HUES64 (cell line): Measurements from ENCODE around the gene SNAPIN.
A peak's percentile ranks its signal among the peaks of the same experiment; 100 is the strongest.

Source experiments
- H3K27ac ChIP-seq: 2 replicates; pipeline ENCODE4 v1.7.0; 2013; ENCODE audit warnings: low read depth, low read length, inconsistent platforms
- H3K27me3 ChIP-seq: 2 replicates; pipeline ENCODE4 v1.6.1; 2013; ENCODE audit warnings: mild to moderate bottlenecking, low read length; ENCODE audit not compliant: insufficient read depth
- H3K36me3 ChIP-seq: 2 replicates; pipeline ENCODE4 v1.6.1; 2013; ENCODE audit warnings: mild to moderate bottlenecking, low read length; ENCODE audit not compliant: insufficient read depth
- H3K4me1 ChIP-seq: 2 replicates; pipeline ENCODE4 v1.6.1; 2013; ENCODE audit warnings: mild to moderate bottlenecking, low read length, moderate library complexity; ENCODE audit not compliant: insufficient read depth
- H3K4me3 ChIP-seq: 2 replicates; pipeline ENCODE4 v1.5.1; 2013; ENCODE audit warnings: mild to moderate bottlenecking, low read length, moderate library complexity
- H3K9ac ChIP-seq: 2 replicates; pipeline ENCODE4 v1.6.1; 2013; ENCODE audit warnings: mild to moderate bottlenecking, low read depth, low read length
- H3K9me3 ChIP-seq: 2 replicates; pipeline ENCODE4 v1.6.1; 2013; ENCODE audit warnings: low read depth, low read length; ENCODE audit not compliant: insufficient read depth
- WGBS: fragments of 150-250, 120-280 bp; methylation state at CpG from one replicate; pipeline ENCODE4 v1.1.7; 2013; ENCODE audit warnings: missing lambda C conversion rate; 5-methylcytosine and 5-hydroxymethylcytosine counted together

Gene SNAPIN

DNA sequence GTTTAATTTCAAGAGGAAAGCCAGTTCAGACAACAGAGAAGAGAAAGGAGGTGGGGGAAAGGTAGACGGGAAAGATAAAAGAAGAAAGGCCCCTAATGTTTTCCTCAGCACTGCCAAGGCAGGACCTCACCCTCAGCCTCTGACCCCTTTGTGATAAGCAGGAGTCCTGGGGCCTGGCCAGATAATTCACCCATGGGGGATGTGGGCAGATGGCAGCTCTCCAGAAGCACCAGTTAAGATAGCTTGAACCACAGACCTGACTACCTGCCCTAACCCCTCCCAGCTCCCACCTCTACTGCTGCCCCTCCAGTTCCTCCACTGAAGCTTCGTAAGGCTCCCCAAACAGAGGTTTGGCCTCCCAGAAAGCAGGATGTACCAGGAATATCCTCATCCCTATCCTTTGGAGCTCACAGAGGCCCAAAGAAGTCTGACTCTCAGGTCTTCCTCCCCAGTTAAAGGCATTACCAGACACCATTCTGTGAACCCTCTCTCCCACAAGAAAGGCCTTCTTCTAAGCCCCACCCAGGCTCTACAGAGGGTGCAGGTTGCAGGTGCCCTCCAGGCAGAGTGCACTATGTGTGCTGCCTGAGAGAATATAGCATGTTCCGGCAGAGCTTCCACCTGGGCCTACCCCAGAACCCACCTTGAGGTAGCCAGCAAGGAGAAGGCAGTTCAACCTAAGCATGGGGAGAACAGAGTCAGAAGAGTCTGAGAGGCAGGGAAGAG is 9.2 kb upstream of the SNAPIN start:
- WGBS = 55% methylated on average over 3 of the region's 3 CpGs
- H3K4me3 ChIP-seq = no peak overlapping the region
- H3K9ac ChIP-seq = no peak overlapping the region
- no peak overlapping the region for H3K27ac ChIP-seq
- peaks cover 25% of the 10 kb centered on the region for H3K36me3 ChIP-seq
- H3K9me3 ChIP-seq = no peaks in the 10 kb centered on the region
- H3K4me1 ChIP-seq = no peaks in the 10 kb centered on the region
- no peaks in the 10 kb centered on the region for H3K27me3 ChIP-seq

DNA sequence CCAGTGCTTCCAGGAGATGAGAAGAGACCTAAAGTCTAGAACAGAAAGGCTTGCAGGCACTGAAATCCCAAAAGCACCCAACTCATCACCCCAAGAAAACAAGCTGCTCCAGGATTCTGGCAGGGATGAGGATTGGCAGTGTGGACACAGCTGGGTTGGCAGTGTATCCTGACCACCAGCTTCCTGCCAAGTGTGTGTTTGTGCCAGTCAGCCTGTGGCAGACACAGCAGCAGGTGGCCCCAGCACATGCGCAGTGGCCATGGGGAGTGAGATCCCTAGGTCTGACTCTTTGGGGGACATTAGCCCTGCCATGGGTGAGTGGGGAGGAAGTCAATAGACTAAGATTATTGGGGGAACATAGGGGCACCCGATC is 8.7 kb upstream of the SNAPIN start:
- Histone ChIP-seq H3K27ac (no peak overlapping the region), H3K9ac (no peak overlapping the region), H3K36me3 (peaks cover 19% of the 10 kb centered on the region), H3K4me3 (no peak overlapping the region), H3K9me3 (no peaks in the 10 kb centered on the region), H3K27me3 (no peaks in the 10 kb centered on the region), H3K4me1 (no peaks in the 10 kb centered on the region)
- 92% methylated on average over 2 of the region's 2 CpGs for WGBS

DNA sequence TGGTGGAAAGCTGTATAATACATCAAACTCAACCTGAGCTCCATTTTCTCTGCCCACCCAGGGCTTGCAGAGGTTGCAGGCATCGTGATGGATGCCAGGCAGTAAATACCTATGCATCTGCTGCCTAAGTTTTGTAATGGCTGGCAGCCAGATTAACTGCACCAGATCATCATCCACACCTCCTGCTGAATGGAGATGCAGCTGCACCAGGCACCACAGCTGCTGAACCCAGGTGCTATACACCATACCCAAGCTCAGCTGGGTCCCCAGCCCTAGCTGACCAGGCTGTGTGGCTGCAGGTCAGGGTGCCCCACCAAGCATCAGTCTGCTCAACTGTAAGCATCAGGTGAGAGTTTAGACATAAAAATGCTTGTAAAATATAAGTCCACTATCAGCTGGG is 6.7 kb upstream of the SNAPIN start:
- Histone ChIP-seq H3K9ac (no peak overlapping the region), H3K36me3 (peaks cover under 1% of the 10 kb centered on the region), H3K27me3 (no peaks in the 10 kb centered on the region), H3K4me3 (no peak overlapping the region), H3K4me1 (no peaks in the 10 kb centered on the region), H3K9me3 (no peaks in the 10 kb centered on the region), H3K27ac (no peak overlapping the region)
- 93% methylated on average over 1 of the region's 1 CpG for WGBS

DNA sequence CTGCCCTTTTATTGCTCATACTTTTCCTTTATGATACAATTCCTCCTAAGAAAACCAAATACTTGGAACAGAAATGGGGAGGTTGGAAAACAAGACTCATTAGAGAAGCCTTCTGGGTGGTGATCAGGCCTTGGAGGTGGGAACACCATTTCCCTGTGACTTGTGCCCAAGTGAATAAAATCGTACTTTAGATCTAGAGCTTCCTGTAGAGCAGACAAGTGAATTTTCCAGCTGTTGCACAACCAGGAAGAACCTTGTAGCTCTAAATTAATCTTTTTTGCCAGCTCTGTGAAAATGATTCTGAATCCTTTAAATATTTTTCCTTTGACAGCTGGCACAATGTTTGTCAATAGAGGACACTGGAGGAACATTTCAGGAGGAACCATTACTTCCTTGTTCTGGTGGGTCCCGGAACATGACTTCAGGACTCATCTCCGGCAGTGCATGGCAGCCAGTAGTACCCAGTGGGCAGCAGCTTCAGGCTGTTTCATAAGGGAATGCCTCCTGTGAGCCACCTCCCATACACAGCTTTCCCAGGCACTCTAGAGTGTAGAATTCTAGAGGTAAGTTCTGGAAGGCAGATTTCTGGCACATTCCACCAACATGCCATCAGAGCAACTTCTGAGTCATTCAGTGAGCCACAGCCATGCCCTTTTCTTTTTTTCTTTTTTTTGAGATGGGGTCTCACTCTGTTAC is 5.5 kb upstream of the SNAPIN start:
- 89% methylated on average over 3 of the region's 3 CpGs for WGBS
- Histone ChIP-seq H3K9ac (no peak overlapping the region), H3K4me1 (no peaks in the 10 kb centered on the region), H3K9me3 (no peaks in the 10 kb centered on the region), H3K27ac (no peak overlapping the region), H3K36me3 (no peaks in the 10 kb centered on the region), H3K4me3 (no peak overlapping the region), H3K27me3 (no peaks in the 10 kb centered on the region)

GRCh38 chr1:153655333-153655732 is 3.2 kb upstream of the SNAPIN start:
- Histone ChIP-seq H3K9me3 (no peaks in the 10 kb centered on the region), H3K9ac (no peak overlapping the region), H3K4me1 (peaks cover 5% of the 10 kb centered on the region; the same call in 1 of the 2 replicates), H3K27ac (no peak overlapping the region), H3K4me3 (no peak overlapping the region), H3K36me3 (no peaks in the 10 kb centered on the region), H3K27me3 (no peaks in the 10 kb centered on the region)
- WGBS = 97% methylated on average over 3 of the region's 3 CpGs

GRCh38 chr1:153659175-153659534 is 652 bp downstream of the SNAPIN start:
- peaks cover 37% of the 10 kb centered on the region for H3K36me3 ChIP-seq
- peak overlapping the region; percentile 89 for H3K9ac ChIP-seq
- H3K27me3 ChIP-seq = no peaks in the 10 kb centered on the region
- H3K9me3 ChIP-seq = no peaks in the 10 kb centered on the region
- H3K27ac ChIP-seq = no peak overlapping the region
- peaks cover 5% of the 10 kb centered on the region; the same call in 1 of the 2 replicates for H3K4me1 ChIP-seq
- peak overlapping the region; percentile 89 for H3K4me3 ChIP-seq
- WGBS = 47% methylated on average over 8 of the region's 8 CpGs

GRCh38 chr1:153659656-153660055 is 1.2 kb downstream of the SNAPIN start:
- Histone ChIP-seq H3K4me3 (peak overlapping the region; percentile 89), H3K27ac (no peak overlapping the region), H3K36me3 (peaks cover 42% of the 10 kb centered on the region), H3K9ac (no peak overlapping the region), H3K27me3 (no peaks in the 10 kb centered on the region), H3K9me3 (no peaks in the 10 kb centered on the region), H3K4me1 (peaks cover 5% of the 10 kb centered on the region; the same call in 1 of the 2 replicates)
- 82% methylated on average over 8 of the region's 9 CpGs for WGBS

DNA sequence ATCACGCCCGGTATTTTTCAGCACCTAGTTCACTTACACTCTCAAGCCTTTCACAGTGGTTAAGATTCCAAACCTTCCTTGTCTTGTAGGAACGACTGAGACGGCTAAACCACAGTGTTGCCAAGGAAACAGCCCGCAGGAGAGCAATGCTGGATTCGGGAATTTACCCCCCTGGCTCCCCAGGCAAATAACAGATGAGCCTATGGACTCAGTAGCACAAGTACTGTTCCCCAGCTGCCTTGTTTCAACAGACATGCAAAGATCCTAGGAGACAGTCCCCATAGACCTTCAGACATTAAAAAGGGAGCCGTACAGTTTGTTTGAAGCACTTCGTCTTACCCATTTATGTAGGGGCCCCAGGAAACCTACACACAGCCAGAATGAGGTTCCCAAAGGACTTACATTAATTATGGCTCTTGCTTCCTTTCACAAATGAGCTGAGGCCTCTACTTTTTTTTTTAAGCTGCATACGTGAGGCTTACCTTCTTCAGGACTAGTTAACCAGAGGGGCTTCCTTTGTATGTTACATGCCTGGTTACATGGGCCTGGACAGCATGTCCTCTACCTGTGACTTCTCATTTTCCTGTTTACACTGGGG is 2.7 kb downstream of the SNAPIN start:
- H3K27ac ChIP-seq = peak overlapping the region; percentile 6; the same call in 1 of the 2 replicates
- peaks cover 5% of the 10 kb centered on the region; the same call in 1 of the 2 replicates for H3K4me1 ChIP-seq
- no peaks in the 10 kb centered on the region for H3K27me3 ChIP-seq
- H3K9me3 ChIP-seq = no peaks in the 10 kb centered on the region
- H3K9ac ChIP-seq = no peak overlapping the region
- peaks cover 57% of the 10 kb centered on the region for H3K36me3 ChIP-seq
- no peak overlapping the region for H3K4me3 ChIP-seq
- WGBS = 78% methylated on average over 9 of the region's 9 CpGs

DNA sequence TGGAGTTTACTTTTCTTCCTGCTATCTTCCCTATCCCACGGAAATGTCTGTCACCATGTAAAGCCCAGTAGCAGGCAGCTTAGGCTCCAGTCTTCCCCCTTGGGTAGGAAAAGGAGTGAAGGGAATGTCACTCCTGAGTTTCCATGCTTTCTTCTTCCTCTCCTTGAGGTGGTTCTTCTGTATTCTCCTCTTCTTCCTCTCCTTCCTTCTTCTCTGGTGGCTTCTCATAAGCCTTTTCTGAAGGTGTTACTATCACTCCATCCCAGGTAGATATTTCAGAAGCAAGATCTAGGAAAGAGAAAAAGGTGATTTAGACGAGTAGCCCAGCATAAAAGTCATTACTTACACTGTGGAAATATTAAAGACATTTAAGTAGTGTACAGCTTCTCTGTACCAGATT is 3.8 kb downstream of the SNAPIN start:
- no peaks in the 10 kb centered on the region for H3K27me3 ChIP-seq
- no peaks in the 10 kb centered on the region for H3K9me3 ChIP-seq
- peaks cover 68% of the 10 kb centered on the region for H3K36me3 ChIP-seq
- H3K4me3 ChIP-seq = no peak overlapping the region
- WGBS = 88% methylated on average over 1 of the region's 2 CpGs
- H3K4me1 ChIP-seq = peaks cover 5% of the 10 kb centered on the region; the same call in 1 of the 2 replicates
- H3K27ac ChIP-seq = no peak overlapping the region
- no peak overlapping the region for H3K9ac ChIP-seq

DNA sequence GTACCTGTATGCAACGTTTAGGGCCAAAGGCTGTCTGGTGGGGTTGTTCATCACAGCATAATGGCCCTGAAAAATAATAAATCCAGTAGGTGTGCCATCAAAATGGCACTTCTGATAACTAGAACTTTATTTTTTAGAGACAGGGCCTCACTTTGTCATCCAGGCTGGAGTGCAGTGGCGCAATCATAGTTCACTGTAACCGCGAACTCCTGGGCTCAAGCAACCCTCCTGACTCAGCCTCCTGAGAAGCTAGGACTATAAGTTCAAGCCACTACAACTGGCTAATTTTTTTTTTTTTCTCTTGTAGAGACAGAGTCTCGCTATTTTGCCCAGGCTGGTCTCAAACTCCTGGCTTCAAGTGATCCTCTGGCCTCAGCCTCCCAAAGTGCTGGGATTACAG is 4.7 kb downstream of the SNAPIN start:
- 98% methylated on average over 5 of the region's 5 CpGs for WGBS
- Histone ChIP-seq H3K4me1 (peaks cover 5% of the 10 kb centered on the region; the same call in 1 of the 2 replicates), H3K9ac (no peak overlapping the region), H3K4me3 (no peak overlapping the region), H3K27me3 (no peaks in the 10 kb centered on the region), H3K36me3 (peaks cover 77% of the 10 kb centered on the region), H3K27ac (no peak overlapping the region), H3K9me3 (no peaks in the 10 kb centered on the region)

GRCh38 chr1:153667439-153667838 is 8.9 kb downstream of the SNAPIN start:
- peaks cover 75% of the 10 kb centered on the region for H3K36me3 ChIP-seq

More at GRCh38 chr1:153667439-153667838, 8.9 kb downstream of the SNAPIN start:
- Histone ChIP-seq H3K9ac (no peak overlapping the region), H3K4me1 (peaks cover 6% of the 10 kb centered on the region; the same call in 1 of the 2 replicates), H3K27ac (no peak overlapping the region), H3K27me3 (no peaks in the 10 kb centered on the region), H3K4me3 (no peak overlapping the region), H3K9me3 (no peaks in the 10 kb centered on the region)
- 94% methylated on average over 4 of the region's 4 CpGs for WGBS
